ENCODE results near the gene BCAS3. TPM values are rescaled to one million over a fixed set of nuclear protein-coding genes. Genes with fewer than 3 reads are reported as not detected.

The BCAS3 gene
- total RNA-seq, 1 donor from 2014 or later: 15.2 TPM

- DNase-seq (ENCODE audit: low read depth): no peak
- TF ChIP-seq, protein P1, sequence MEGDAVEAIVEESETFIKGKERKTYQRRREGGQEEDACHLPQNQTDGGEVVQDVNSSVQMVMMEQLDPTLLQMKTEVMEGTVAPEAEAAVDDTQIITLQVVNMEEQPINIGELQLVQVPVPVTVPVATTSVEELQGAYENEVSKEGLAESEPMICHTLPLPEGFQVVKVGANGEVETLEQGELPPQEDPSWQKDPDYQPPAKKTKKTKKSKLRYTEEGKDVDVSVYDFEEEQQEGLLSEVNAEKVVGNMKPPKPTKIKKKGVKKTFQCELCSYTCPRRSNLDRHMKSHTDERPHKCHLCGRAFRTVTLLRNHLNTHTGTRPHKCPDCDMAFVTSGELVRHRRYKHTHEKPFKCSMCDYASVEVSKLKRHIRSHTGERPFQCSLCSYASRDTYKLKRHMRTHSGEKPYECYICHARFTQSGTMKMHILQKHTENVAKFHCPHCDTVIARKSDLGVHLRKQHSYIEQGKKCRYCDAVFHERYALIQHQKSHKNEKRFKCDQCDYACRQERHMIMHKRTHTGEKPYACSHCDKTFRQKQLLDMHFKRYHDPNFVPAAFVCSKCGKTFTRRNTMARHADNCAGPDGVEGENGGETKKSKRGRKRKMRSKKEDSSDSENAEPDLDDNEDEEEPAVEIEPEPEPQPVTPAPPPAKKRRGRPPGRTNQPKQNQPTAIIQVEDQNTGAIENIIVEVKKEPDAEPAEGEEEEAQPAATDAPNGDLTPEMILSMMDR (conservative IDR thresholded peaks at IDR 0.05; ENCODE audit: low read depth, low read length): no peak
- no peak overlapping the region for H3K4me3 ChIP-seq (ENCODE audit: low read depth, low read length)
Observed at GRCh38 chr17:61118871-61119270, 441.2 kb downstream of the BCAS3 start.

DNA sequence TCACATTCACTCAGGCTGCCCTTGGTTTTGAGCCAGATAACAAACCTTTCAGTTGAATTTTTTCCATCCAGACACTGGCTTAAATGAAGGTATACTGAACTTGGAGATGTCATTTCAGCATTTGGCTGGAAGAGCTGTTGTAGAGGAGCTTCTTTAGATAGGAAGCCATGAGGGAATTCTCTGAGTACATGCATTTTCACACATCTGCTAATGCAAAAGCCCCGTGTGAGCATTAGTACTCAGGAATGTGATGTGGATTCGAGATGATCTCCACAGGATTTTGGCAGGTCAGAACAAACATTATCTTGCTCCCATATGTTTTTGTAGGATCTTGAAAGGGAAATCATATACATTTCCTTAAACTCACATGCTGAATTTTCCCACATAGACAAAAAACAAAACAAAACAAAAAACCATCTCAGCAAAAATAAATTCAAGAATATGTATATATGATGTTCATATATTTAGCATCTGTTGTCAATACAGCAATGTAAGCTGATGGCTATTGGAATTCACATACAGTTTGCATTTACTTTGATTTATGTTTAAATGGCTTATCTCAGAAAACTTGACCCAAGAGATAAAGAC is 444.8 kb downstream of the BCAS3 start:
- DNase-seq (ENCODE audit: low read depth): no peak
- TF ChIP-seq, protein P1 (conservative IDR thresholded peaks at IDR 0.05; ENCODE audit: low read depth, low read length): no peak

DNA sequence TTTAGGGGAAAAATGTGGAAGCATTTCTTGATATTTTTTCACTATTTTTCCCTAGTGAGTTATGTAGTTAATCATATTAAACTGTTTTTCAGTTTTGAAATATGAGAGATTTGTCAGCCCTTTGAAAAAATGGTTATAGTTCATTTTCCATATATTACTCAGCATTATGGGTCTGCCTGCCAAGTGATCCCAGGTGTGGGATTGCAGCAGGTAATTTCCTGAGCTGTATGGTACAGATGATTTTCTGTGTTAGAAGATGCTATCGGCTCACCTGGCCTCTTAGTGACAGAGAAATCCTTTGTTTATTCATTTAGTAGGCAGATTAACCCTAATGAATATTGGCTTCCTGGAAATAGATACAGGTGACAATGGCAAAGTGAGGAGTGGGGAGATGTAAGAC is 446.9 kb downstream of the BCAS3 start:
- no peak overlapping the region for H3K4me3 ChIP-seq (ENCODE audit: low read depth, low read length)
- DNase-seq (ENCODE audit: low read depth): no peak
- TF ChIP-seq, protein P1 (conservative IDR thresholded peaks at IDR 0.05; ENCODE audit: low read depth, low read length): no peak

More for the DNA sequence above, 444.8 kb downstream of the BCAS3 start:
- H3K4me3 ChIP-seq (ENCODE audit: low read depth, low read length): no peak overlapping the region

DNA sequence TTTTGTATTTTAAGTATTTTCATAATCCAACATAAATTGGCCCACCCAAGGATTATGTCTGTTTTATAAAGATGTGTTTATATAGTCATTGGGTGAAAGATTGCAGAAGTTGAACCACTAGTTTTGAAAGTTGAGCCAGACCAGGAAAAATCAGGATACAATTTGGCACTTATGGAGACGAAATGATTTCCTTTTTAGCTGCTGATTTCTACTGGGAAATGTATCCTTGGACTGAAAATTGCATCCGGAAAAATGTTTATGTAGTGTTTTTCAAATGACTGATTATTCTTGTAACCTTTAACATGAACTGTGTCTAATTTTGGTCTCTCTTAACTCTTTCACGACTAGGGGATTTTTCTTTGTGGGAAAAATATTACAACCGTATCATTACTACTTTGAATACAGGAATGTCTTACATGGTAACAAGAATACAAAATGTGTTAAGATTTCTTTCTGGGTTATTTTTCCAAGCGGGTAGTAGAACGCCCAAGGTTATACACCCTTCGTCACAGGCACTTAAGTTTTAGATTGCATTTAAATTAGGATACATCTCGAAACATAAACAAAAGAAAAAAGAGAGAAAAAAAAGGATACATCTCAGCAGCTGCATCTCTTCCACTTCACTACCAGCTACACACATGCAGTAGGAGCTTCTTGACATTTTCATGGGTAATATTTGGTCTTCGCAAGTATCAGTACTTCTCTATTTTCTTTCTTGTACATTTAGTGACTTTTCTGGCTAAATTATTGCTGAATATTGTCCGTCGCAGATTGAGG is 449.0 kb downstream of the BCAS3 start:
- no peak overlapping the region for H3K4me3 ChIP-seq (ENCODE audit: low read depth, low read length)
- no peak for DNase-seq (ENCODE audit: low read depth)
- TF ChIP-seq, protein P1 (conservative IDR thresholded peaks at IDR 0.05; ENCODE audit: low read depth, low read length): no peak

DNA sequence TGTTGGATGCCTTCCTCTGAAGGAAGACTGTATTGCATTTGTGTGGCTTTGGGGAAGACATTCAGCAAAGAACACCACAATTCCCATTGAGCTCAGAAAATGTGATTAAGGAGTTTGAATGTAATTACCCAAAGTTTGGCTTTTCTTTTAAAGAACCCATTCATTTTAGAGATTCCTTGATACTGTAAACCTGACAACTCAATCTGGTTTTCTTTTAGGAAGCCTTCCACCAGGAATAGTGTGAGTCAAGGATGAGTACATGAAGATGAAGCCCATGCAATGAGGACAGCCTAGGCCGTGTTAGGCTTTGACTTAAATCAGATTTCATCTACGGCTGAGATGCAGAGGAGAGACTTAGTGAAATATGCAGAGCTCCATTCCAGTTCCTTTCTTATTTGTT is 450.3 kb downstream of the BCAS3 start:
- no peak overlapping the region for H3K4me3 ChIP-seq (ENCODE audit: low read depth, low read length)
- no peak for DNase-seq (ENCODE audit: low read depth)
- TF ChIP-seq, protein P1 (conservative IDR thresholded peaks at IDR 0.05; ENCODE audit: low read depth, low read length): no peak

- no peak for DNase-seq (ENCODE audit: low read depth)
- H3K4me3 ChIP-seq (ENCODE audit: low read depth, low read length): no peak overlapping the region
- TF ChIP-seq, protein P1 (conservative IDR thresholded peaks at IDR 0.05; ENCODE audit: low read depth, low read length): no peak
Observed at GRCh38 chr17:61128661-61129115, 451.0 kb downstream of the BCAS3 start.
